HepG2 (cell line): ENCODE data around the gene PRDM10.

Experiments
- ARNT2 ChIP-seq: sonication (generic); formaldehyde crosslinking; IDR thresholded peaks from 2 replicates; pipeline ENCODE4 v1.8.0; 2022; ENCODE audit warnings: mild to moderate bottlenecking, low read depth, missing genetic modification reagents, moderate library complexity
- EP300 ChIP-seq, 3 experiments: sonication (generic) in 1 of 3; formaldehyde crosslinking in 1 of 3; IDR thresholded peaks; 2 replicates each; pipeline versions ENCODE4 v1.5.1 to v1.6.1; 2011 to 2020; ENCODE audit warnings: low read depth in 2 of 3, low read length in 2 of 3, borderline replicate concordance in 1 of 3, improper control_type of control experiment in 1 of 3, mild to moderate bottlenecking in 1 of 3, missing genetic modification reagents in 1 of 3, moderate library complexity in 1 of 3
- MAF1 ChIP-seq: sonication (generic); formaldehyde crosslinking; IDR thresholded peaks from 2 replicates; pipeline ENCODE4 v1.5.0; 2020; ENCODE audit warnings: missing genetic modification reagents, borderline replicate concordance
- POLR2A ChIP-seq, 2 experiments: IDR thresholded peaks; 2 replicates each; pipeline ENCODE4 v1.6.1; 2011; ENCODE audit warnings: low read depth in 2 of 2, low read length in 2 of 2, mild to moderate bottlenecking in 1 of 2, moderate library complexity in 1 of 2; ENCODE audit not compliant: insufficient read depth in 1 of 2
- TAF1 ChIP-seq: sonication (generic); formaldehyde crosslinking; IDR thresholded peaks from 2 replicates; pipeline ENCODE4 v1.4.0; 2020; ENCODE audit warnings: missing genetic modification reagents
- ZNF883 ChIP-seq: sonication (generic); formaldehyde crosslinking; IDR thresholded peaks from 2 replicates; pipeline ENCODE4 v1.5.1; 2020; ENCODE audit warnings: mild to moderate bottlenecking, missing genetic modification reagents; ENCODE audit errors: not compliant biosample characterization
- TF ChIP-seq, protein P1 (sequence below): sonication (generic); formaldehyde crosslinking; IDR thresholded peaks from 2 replicates; pipeline ENCODE4 v1.5.1; 2020; ENCODE audit warnings: mild to moderate bottlenecking, missing genetic modification reagents
- TF ChIP-seq, protein P2 (sequence below): IDR thresholded peaks from 2 replicates; pipeline ENCODE4 v1.6.1; 2012; ENCODE audit warnings: inconsistent platforms
- TF ChIP-seq, protein P3 (sequence below): sonication (generic); formaldehyde crosslinking; IDR thresholded peaks from 2 replicates; pipeline ENCODE4 v1.5.0; 2020; ENCODE audit warnings: mild to moderate bottlenecking, missing genetic modification reagents, moderate library complexity

DNA sequence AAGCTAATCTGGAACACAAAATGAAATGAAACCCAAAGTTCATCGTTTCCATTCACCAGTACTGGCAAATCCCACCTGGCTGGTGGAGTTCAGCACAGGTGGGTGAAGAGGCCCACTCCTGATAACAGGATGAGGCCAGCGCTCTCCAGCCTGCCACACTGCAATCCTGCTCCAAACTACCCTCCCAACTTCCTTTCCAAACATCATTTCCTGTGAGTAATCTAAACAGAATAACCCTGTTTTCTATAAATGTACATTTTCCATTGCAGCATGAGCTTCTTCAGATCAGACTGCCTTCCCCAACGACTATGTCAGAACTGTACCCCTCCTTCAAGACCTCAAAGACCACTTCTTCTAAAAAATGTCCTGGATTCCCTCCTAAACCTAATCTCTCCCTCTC is 91.3 kb downstream of the PRDM10 start:
- TF ChIP-seq, protein P1, sequence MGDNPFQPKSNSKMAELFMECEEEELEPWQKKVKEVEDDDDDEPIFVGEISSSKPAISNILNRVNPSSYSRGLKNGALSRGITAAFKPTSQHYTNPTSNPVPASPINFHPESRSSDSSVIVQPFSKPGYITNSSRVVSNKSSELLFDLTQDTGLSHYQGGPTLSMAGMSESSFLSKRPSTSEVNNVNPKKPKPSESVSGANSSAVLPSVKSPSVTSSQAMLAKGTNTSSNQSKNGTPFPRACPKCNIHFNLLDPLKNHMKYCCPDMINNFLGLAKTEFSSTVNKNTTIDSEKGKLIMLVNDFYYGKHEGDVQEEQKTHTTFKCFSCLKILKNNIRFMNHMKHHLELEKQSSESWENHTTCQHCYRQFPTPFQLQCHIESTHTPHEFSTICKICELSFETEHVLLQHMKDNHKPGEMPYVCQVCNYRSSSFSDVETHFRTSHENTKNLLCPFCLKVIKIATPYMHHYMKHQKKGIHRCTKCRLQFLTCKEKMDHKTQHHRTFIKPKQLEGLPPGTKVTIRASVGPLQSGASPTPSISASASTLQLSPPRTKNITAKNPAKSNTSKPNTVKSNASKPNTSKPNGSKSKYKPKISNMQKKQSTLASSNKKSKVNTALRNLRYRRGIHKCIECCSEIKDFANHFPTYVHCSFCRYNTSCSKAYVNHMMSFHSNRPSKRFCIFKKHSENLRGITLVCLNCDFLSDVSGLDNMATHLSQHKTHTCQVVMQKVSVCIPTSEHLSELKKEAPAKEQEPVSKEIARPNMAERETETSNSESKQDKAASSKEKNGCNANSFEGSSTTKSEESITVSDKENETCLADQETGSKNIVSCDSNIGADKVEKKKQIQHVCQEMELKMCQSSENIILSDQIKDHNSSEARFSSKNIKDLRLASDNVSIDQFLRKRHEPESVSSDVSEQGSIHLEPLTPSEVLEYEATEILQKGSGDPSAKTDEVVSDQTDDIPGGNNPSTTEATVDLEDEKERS (CRISPR knock-in tag): no peak
- TF ChIP-seq TAF1 (CRISPR knock-in tag) (no peak), ZNF883 (CRISPR knock-in tag) (no peak), MAF1 (CRISPR knock-in tag) (no peak), ARNT2 (no peak), POLR2A (IDR thresholded peaks at IDR 0.05; ENCODE audit: insufficient read depth in 1 of 2, low read depth in 2 of 2, low read length in 2 of 2) (no peak), EP300 (IDR thresholded peaks at IDR 0.05; ENCODE audit: low read depth in 2 of 2, low read length in 2 of 2) (no peak), EP300 (CRISPR knock-in tag; IDR thresholded peaks at IDR 0.05; ENCODE audit: borderline replicate concordance) (no peak)
- TF ChIP-seq, protein P2, sequence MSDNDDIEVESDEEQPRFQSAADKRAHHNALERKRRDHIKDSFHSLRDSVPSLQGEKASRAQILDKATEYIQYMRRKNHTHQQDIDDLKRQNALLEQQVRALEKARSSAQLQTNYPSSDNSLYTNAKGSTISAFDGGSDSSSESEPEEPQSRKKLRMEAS: no peak
- TF ChIP-seq, protein P3, sequence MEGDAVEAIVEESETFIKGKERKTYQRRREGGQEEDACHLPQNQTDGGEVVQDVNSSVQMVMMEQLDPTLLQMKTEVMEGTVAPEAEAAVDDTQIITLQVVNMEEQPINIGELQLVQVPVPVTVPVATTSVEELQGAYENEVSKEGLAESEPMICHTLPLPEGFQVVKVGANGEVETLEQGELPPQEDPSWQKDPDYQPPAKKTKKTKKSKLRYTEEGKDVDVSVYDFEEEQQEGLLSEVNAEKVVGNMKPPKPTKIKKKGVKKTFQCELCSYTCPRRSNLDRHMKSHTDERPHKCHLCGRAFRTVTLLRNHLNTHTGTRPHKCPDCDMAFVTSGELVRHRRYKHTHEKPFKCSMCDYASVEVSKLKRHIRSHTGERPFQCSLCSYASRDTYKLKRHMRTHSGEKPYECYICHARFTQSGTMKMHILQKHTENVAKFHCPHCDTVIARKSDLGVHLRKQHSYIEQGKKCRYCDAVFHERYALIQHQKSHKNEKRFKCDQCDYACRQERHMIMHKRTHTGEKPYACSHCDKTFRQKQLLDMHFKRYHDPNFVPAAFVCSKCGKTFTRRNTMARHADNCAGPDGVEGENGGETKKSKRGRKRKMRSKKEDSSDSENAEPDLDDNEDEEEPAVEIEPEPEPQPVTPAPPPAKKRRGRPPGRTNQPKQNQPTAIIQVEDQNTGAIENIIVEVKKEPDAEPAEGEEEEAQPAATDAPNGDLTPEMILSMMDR (CRISPR knock-in tag): no peak
